GM19397 (cell line): ENCODE results near the gene GLP2R.

Source experiments
- ATAC-seq: cut with Tn5 transposase; IDR thresholded peaks from one replicate; pipeline ENCODE4 v1.9.1; 2021; ENCODE audit warnings: mild to moderate bottlenecking, moderate library complexity; ENCODE audit not compliant: unreplicated experiment

The GLP2R gene

DNA sequence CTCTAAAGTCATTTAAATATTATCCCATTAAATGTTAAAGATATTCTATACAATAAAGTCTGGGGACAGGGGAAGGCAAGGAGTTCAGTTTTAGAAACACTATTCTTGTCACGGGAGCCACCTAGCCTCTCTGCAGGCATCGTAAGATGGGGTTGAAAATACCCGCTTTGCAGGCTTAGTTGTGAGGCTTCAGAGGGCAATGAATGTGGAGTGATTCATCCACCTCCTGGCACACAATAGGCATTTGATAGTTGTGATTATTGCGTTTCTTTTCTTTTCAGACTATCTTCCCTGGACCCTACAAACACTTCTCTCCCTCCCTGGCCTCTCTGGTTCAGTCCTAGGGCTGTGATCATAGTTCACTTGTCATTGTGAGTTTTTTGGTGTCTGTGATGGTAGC, 19.6 kb downstream of the GLP2R start:
- no peak for ATAC-seq

DNA sequence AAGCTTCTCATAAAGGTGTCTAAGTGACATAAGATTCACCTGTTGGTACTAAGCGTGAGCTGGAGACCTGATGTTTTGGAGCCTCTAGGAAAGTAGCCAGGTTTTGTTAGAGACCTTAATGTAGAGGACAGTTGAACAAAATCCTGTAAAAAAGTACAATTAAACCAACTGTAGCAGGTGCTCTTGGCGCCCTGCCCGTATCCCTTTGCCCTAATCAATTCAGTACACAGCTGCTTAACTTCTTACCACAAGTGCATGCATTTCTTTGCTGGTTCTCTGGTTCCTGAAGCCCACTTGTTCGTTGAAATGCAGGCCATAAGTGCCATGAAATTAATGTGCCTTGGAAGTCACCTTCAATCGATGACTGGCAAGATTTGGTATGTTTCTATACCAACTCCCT, 24.4 kb downstream of the GLP2R start:
- ATAC-seq: no peak

DNA sequence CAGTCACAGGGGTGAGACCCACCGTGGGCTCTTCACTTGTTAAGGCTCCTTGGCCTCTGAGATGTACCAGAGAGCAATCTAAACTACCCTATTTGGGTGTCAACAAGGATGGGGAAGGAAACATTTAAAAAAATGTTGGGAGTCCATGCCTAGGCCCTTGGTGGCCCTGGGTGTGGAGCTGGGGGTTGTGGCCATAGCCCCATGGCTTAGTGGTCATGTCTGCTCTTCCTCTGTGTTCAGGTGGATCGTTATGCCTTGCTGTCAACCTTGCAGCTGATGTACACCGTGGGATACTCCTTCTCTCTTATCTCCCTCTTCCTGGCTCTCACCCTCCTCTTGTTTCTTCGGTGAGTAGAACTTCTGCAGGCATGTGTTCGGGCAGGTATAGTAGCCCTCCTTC, 28.5 kb downstream of the GLP2R start:
- ATAC-seq: no peak

GRCh38 chr17:9855036-9855435, 29.3 kb downstream of the GLP2R start:
- no peak for ATAC-seq

- ATAC-seq: no peak
Measured at GRCh38 chr17:9859781-9860180, 34.1 kb downstream of the GLP2R start.

- ATAC-seq: no peak
Measured at GRCh38 chr17:9860851-9861250, 35.1 kb downstream of the GLP2R start.

DNA sequence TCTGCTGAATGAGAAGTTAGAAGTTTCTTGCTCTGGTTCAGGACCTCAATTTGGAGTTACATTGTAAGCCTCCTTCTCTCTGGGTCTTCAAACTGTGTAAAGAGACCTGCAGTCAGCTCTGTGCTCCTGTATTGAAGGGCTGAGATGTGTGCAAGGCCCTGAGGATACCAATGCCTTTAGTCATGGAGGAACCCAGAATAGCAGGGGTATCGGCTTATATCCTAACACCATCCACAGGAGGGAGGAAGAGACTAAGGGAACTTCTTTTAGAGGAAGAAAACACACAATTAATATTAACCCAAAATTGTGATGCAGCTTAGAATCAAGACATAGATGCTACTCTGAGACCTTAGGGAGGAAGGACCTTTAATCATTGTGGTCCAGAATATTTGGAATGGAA, 36.5 kb downstream of the GLP2R start:
- no peak for ATAC-seq

GRCh38 chr17:9862949-9863348, 37.2 kb downstream of the GLP2R start:
- no peak for ATAC-seq

- ATAC-seq: no peak
Measured at GRCh38 chr17:9865586-9865985, 39.9 kb downstream of the GLP2R start.

GRCh38 chr17:9868552-9868951, 42.8 kb downstream of the GLP2R start:
- no peak for ATAC-seq

GRCh38 chr17:9872852-9873251, 47.1 kb downstream of the GLP2R start:
- ATAC-seq: no peak

- no peak for ATAC-seq
Measured at GRCh38 chr17:9874722-9875121, 49.0 kb downstream of the GLP2R start.

DNA sequence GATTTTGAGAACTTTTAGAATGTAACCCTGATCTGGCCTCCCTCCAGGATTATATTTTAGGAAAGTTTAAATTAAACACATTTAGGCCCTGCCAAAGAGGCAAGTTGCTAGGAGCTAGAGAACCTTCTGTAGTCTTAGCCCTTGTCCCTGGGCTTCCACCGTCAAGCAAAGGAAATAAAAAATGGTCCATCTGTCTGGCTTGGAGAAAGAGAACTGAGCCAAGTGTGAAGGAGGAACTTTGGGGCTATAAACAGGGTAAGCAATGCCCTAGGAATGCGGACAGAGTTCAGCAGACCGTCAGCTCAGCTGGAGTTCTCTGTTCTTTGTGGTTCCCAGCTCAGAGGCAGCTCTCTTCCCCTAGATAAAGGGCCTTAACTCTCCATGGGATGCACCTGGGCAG, 49.7 kb downstream of the GLP2R start:
- no peak for ATAC-seq

DNA sequence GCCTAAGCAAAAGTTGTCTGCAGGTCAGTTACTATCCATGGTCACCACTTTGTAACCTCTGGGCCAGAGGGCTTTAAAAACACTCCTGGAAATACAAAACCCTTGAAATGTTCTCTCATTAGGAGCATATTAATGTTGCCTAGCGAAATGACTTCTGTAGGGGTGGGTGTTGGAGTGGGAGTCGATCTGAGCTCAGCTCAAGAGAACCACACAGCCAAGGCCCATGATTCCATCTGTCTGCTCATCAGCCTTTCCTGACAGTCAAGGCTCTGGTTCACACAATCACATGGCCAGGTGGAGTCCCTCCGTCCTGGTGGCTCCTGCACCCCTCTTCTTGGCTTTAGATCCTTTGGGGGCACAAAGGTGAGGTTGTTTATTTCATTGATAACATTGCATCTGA, 52.6 kb downstream of the GLP2R start:
- no peak for ATAC-seq

DNA sequence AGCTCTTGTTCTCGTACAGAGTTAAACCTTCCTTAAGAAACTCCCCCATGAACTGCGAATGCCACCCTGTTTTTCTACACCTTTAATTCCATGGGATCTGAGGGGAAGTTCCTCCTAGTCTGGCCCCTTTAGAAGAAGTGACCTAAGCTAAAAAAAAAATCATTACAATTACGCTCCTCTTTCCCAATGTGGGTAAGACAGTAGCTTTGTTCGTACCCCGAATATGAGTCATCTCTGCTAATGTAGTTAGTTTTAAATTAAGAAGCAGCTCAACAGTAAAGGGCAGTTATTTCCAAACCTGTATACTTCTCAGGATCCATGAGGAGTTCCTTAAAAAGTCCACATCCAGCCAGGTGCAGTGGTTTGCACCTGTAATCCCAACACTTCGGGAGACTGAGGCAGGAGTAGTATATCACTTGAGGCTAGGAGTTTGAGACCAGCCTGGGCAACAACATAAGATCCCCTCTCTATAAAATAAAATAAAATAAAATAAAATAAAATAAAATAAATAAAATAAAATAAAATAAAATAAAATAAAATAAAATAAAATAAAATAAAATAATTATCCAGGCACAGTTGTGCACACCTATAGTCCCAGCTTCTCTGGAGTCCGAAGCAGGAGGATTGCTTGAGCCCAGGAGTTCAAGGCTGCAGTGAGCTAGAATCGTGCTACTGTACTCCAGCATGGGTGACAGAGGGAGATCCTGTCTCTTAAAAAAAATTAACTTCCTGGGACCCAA, 53.2 kb downstream of the GLP2R start:
- no peak for ATAC-seq

- ATAC-seq: no peak
Measured at GRCh38 chr17:9880582-9880999, 54.9 kb downstream of the GLP2R start.

- ATAC-seq: no peak
Measured at GRCh38 chr17:9883451-9883850, 57.7 kb downstream of the GLP2R start.

DNA sequence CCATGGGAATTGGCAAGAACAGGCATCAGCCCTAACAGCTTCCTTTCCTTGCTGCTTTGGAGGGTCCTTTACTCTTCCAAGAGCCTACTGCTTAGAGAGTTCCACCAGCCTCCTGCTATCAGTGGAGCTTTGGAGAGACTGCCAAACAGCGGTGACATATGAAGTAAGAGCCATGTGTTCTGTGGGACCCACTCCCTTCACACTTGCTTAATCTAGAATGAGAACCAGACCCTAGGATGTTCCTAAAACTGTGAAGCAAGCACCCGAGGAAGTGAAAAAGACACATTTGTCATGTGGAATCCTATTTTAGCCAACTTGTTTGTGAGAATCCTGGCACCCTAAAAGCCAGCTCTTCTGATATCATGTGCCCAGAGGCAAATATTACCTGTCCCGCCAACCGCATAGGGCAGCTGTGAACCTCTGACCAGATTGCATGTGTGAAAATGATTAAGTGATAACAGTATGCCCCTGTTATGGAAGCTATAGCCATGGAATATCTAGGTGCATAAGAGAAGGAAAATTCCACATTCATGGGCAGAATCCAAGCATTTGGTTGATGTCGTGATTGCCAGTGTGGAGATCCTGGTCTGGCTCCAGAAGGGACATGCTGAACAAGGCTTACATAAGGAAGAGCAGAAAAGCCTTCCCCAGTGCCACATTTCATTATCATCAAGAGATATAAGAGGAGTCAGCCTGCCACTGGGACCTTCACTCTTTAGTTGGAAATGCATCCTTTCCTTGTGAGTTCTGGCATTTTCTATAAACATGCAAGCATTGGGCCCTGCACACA, 60.6 kb downstream of the GLP2R start:
- no peak for ATAC-seq

DNA sequence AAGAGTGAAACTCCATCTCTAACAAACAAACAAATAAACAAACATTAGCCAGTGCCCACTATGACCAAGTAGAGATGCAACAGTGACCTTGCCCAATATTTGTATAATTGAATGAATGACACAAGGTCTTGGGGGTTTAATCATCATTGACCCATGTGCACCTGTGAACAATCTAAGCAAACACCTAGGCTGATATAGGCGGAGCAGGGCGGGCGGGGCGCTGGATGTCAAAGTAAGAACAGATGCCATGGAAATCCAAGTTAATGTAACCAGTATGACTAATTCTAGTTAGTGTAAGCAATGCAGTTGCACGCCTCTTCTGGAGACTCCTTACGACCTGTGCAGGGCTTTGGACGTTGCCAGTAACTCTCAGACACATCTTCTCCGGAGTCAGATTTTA, 61.8 kb downstream of the GLP2R start:
- no peak for ATAC-seq

DNA sequence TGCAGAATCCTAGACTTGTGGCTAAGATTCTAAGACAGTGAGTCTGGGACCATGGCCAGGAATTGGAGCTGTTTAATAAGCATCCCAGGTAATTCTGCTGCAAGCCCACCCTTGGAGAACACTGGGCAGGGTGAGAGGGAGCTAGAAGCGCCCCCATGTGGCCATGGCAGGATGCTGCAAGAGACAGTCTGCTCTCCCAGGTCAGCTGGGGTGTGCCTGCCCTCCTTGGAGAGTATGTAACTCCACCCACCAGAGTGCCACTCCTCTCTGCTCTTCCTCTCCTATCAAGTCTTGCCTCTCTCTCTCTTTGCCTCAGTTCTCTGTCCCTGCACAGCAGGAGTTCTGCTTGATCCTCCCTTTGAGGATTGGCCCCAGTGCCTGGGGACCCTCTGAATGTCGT, 64.4 kb downstream of the GLP2R start:
- no peak for ATAC-seq

GRCh38 chr17:9893411-9894012, 67.8 kb downstream of the GLP2R start:
- no peak for ATAC-seq

- ATAC-seq: no peak
Measured at GRCh38 chr17:9894231-9894630, 68.5 kb downstream of the GLP2R start.
